ENCODE data around the gene MB21D2.

The MB21D2 gene

GRCh38 chr3:192842711-192843110, 74.9 kb downstream of the MB21D2 start:
- no peak overlapping the region for H3K4me3 ChIP-seq (ENCODE audit: low read depth, low read length)
- DNase-seq (ENCODE audit: low read depth) = no peak

DNA sequence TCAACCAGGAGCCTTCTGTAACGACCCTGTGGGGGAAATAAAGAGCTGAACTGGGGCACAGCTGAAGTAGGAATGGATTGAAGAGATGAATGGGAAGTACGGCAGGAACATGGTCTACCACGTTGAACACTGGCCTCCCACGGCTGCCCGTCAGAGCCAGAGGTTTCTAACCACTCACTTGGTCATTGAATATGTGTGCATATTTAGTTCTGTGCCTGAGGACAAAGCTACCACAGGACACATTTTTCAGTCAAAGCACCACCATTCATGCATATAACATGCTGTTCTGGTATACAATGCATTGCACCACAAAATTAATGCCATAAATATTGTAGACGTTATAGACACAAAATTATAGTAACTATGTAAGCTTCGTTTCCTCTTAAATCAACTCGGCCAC, 75.5 kb downstream of the MB21D2 start:
- H3K4me3 ChIP-seq (ENCODE audit: low read depth, low read length) = no peak overlapping the region
- DNase-seq (ENCODE audit: low read depth) = no peak

- DNase-seq (ENCODE audit: low read depth) = no peak
- no peak overlapping the region for H3K4me3 ChIP-seq (ENCODE audit: low read depth, low read length)
Observed at GRCh38 chr3:192841428-192841827, 76.2 kb downstream of the MB21D2 start.

DNA sequence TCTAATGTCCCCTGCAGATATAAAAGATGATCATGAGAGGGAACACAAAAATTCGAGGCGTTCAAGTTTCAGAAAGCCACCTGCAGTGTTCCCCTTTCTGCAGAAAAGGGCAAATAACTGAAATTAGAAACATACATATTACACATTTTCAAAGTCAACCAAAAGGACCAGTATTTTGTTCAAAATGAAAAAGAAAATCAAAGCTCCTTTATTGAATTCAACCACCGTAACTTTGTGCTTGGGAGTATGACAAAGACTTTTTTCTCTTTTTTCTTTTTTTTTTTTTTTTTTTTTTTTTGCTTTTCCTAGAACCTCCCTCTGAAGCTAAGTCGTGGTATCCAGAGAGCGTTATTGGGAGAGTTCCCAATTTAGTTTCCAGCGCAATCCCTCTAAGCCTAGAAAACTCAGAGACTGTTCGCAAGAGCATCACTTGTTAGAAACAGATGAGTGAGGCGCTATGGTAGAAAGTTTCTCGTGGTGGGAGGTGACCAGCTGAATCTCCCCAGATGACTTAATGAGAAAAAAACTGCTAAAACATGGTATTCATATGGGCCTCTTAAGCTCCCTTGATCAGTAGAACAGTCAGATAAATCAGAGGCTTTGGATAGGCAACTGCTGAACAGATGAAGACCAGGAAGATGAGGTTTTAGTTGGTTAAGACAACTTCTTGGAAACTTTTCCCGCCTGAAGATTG, 77.4 kb downstream of the MB21D2 start:
- no peak for DNase-seq (ENCODE audit: low read depth)
- no peak overlapping the region for H3K4me3 ChIP-seq (ENCODE audit: low read depth, low read length)

DNA sequence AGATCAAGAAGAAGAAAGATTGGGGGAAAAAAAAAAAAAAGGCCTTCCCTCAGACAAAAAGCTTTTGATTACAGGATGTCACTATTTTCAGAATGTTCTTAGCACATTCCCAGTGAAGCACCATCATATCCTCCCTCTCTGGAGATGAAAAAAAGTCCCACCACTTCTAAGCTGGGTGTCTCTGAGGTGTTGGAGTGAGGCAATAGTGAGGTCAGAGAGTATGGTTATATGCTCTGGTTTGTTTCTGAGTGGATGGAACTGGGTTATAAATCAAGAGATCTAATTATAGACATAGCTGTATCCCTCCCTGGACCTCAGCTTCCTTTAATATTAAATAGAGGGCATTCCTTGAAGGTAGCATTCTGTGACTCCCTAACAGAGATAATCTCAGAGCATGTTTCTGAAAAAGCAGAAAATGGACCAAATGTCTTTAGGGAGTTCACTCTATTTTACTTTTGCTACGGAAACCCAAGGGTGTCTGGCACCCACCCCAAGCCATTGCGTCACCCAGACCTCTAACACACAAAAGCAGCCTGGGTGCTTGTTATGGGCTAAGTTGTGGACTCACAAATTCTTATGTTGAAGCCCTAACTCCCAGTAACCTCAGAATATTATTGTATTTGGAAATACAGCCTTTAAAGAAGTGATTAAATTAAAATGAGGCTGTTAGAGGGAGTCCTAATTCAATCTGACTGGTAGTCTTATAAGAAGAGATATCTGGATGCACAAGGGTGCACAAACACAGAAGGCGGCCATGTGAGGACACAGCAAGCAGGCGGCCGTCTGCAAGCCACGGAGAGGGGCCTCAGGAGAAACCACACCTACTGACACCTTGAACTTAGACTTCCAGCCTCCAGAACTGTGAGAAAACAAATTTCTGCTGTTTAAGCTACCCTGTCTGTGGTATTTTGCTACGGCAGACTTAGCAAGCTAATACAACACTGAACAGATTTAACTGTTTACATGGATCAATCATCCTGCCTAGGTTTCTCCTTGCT, 81.5 kb downstream of the MB21D2 start:
- no peak overlapping the region for H3K4me3 ChIP-seq (ENCODE audit: low read depth, low read length)
- peak; percentile 90 for DNase-seq (ENCODE audit: low read depth)

DNA sequence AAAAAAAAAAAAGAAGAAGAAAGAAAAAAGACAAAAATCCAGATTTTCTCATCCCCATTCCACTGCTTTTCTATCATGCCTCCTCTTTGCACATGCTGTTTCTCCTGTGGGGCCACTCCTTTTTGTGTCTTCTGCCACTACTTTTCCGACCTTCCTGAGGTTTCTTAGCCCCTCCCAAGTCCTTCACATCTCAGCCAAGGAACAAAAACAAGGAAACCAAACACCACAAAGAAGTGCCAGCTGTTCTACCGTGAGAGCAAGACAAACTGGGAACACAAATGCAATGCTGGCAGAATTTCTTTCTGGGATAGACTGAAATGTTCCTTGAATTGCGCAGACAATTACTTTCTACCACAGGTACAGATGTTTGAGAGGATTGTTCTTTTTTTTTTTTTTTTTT, 83.2 kb downstream of the MB21D2 start:
- H3K4me3 ChIP-seq (ENCODE audit: low read depth, low read length) = no peak overlapping the region
- DNase-seq (ENCODE audit: low read depth) = no peak

GRCh38 chr3:192833177-192833890, 84.3 kb downstream of the MB21D2 start:
- H3K4me3 ChIP-seq (ENCODE audit: low read depth, low read length) = no peak overlapping the region
- DNase-seq (ENCODE audit: low read depth) = peak; percentile 76

DNA sequence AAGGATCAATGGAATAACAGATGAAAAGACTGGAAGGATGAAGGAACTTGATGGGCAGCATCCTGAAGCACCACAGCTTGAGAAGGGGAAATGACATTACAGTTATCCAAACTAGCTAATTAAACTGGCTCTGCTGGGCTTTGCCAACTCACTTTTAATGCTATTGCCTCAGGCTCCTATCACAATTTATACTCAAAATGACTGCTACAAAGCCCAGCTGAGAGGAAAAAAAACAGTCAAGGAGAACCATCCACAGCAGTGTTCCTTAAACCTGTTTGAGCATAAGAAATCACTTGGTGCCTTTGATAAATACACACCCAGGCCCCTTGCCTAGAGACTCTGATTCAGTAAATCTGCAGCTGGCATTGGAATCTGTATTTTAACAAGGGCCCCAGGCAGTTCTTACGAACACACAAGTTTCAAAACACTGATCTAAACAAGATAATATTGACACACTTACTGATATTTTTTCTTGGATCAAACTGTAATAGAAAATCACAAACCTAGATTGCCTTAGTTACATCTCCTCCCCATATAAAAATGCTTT, 85.8 kb downstream of the MB21D2 start:
- DNase-seq (ENCODE audit: low read depth) = no peak
- no peak overlapping the region for H3K4me3 ChIP-seq (ENCODE audit: low read depth, low read length)

DNA sequence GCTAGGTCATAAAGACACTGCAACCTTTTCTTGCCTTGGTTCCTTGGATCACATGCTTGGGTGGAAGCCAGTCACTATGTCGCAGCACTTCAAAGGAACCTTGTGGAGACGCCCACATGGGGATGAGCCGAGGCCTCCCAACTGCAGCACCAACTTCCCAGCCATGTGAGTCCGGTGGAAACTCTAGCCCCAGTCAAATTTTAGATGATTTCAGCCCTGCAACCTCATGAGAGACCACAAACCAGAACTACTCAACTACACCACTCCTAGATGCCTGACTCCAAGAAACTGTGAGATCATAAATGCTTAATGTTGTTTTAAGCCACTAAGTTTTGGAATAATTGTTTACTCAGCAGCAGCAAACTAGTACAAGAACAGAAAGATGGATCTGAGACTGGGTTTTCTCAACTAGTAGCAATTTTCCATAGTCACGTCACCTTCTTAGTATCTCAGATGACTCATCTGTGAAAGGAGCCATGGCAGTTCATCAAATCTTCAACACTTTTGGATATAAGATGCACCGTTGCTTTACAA, 86.5 kb downstream of the MB21D2 start:
- peak; percentile 89 for DNase-seq (ENCODE audit: low read depth)
- no peak overlapping the region for H3K4me3 ChIP-seq (ENCODE audit: low read depth, low read length)

DNA sequence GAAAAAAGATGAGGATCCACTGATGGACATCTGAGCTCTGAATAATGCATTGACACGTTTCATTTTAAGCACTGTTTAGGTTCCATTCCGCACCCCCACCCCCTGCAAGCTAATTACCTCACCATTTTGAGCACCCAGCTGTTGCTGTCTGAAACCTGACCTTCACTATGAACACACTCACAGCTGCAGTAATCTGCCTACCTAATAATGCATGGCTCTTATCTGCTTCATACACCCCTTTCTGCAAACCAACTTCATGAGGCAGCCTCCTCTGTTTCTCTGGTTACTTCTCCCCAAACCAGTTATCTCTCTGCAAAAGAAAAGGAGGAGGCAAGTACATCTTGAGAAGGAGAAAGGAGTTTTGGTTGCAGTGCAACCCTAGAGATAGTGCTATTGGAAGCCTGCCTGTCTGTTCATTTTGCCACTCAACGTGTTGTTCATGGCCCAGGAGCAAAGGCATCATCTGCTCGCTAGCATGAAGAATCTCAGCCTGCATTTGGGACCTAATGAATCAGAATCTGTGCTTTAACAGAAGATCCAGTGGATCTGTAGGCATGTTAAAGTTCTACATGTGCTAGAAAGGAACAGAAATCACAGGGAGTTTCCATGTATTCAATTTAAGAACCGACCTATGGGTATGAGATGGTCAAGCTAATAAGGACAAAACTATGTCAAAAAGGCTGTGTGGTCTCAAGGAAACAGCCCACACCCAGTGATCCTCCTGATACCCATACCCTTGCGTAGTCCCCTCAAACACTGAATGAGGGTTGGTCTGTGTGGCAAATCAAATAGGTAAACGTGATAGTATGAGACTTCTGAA, 87.2 kb downstream of the MB21D2 start:
- no peak overlapping the region for H3K4me3 ChIP-seq (ENCODE audit: low read depth, low read length)
- no peak for DNase-seq (ENCODE audit: low read depth)

GRCh38 chr3:192827863-192828594, 89.6 kb downstream of the MB21D2 start:
- no peak overlapping the region for H3K4me3 ChIP-seq (ENCODE audit: low read depth, low read length)
- DNase-seq (ENCODE audit: low read depth) = no peak

DNA sequence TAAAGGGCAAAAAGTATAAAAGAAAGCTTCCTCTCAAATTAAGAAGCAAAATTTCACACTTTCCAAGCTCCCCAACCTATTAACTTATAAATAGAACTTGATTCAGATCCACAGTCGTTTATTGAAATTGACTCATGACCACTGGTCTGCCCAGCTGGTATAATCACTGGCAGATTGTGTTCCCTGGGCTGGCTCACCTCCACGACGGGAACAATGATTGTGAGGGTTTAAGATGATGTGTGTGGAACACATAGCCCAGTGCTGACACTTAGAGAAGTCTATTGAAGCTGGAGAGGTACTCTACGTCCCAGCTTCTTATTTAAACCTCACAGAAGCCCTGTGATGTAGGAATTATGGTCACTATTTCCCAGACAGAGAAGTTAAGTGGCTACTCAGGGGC, 90.4 kb downstream of the MB21D2 start:
- H3K4me3 ChIP-seq (ENCODE audit: low read depth, low read length) = no peak overlapping the region
- DNase-seq (ENCODE audit: low read depth) = no peak

DNA sequence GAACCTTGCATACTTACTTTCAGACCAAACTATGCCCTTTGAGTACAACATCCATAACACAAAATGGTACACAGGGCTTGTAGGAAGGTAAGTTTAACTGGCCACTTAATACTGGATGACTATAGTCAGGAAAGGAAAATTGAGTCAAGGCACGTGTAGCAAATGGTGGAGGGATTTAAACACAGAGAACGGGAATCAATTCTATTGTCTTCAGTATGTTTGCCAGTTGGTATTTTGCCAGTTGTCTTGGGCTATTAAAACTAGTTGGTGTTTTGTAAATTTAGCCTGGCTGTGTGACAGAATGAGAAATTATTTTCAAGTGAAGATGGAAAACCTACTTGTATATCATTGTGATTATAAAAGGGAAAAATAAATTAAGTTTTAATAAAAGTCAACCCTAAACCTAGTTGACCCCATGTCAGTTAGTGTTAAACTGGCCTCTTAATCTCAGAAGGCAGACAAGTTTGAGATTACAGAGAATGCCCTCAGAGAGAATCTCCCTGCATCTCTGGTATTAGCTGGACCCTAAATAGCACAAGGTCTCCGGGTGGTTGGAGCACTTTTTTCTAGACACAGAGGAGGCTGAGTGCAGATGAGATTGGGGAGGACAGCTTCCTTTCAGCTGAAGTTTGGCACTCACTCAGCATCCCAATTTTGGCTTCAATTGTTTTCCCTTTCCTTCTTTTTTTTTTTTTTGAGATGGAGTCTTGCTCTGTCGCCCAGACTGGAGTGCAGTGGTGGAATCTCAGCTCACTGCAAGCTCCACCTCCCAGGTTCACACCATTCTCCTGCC, 91.2 kb downstream of the MB21D2 start:
- H3K4me3 ChIP-seq (ENCODE audit: low read depth, low read length) = no peak overlapping the region
- no peak for DNase-seq (ENCODE audit: low read depth)

- peak; percentile 55 for DNase-seq (ENCODE audit: low read depth)
- no peak overlapping the region for H3K4me3 ChIP-seq (ENCODE audit: low read depth, low read length)
Observed at GRCh38 chr3:192825657-192826200, 91.9 kb downstream of the MB21D2 start.

GRCh38 chr3:192825216-192825615, 92.4 kb downstream of the MB21D2 start:
- no peak for DNase-seq (ENCODE audit: low read depth)
- no peak overlapping the region for H3K4me3 ChIP-seq (ENCODE audit: low read depth, low read length)

DNA sequence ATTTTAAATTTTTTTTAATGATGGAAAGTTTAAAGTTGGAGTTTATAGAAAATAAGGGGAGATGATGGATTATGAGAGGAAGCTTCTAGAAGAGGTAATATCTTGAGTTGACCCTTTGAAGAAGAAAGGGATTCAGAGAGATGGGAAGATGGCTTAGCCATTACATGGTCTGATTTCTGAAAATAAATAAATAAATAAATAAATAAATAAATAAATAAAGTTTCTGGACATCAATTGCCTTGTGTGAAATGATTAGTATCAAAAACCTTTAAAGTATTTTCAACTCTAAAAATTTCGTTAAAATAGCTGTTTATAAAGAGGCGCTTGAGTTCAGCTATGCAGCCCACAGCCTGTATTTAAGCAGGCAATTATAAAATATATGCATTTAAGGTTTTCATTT, 93.3 kb downstream of the MB21D2 start:
- H3K4me3 ChIP-seq (ENCODE audit: low read depth, low read length) = no peak overlapping the region
- no peak for DNase-seq (ENCODE audit: low read depth)

GRCh38 chr3:192821161-192821560, 96.5 kb downstream of the MB21D2 start:
- no peak overlapping the region for H3K4me3 ChIP-seq (ENCODE audit: low read depth, low read length)
- DNase-seq (ENCODE audit: low read depth) = no peak
